ENCODE data around the gene RGS6.

Gene RGS6

GRCh38 chr14:72254937-72255472, 322.8 kb downstream of the RGS6 start:
- DNase-seq, result no peak

- DNase-seq, result no peak
Measured at GRCh38 chr14:72256055-72256454, 323.8 kb downstream of the RGS6 start.

GRCh38 chr14:72261068-72261467, 328.8 kb downstream of the RGS6 start:
- DNase-seq, result no peak

GRCh38 chr14:72262771-72263170, 330.5 kb downstream of the RGS6 start:
- no peak for DNase-seq

GRCh38 chr14:72264716-72265115, 332.5 kb downstream of the RGS6 start:
- DNase-seq, result no peak

- no peak for DNase-seq
Measured at GRCh38 chr14:72270147-72270727, 338.0 kb downstream of the RGS6 start.

- DNase-seq, result no peak
Measured at GRCh38 chr14:72270749-72271148, 338.5 kb downstream of the RGS6 start.

GRCh38 chr14:72275242-72275641, 343.0 kb downstream of the RGS6 start:
- DNase-seq, result no peak

- DNase-seq, result no peak
Measured at GRCh38 chr14:72278316-72278715, 346.1 kb downstream of the RGS6 start.

GRCh38 chr14:72284176-72284575, 351.9 kb downstream of the RGS6 start:
- DNase-seq, result no peak

- DNase-seq, result no peak
Measured at GRCh38 chr14:72290241-72290640, 358.0 kb downstream of the RGS6 start.

- DNase-seq, result no peak
Measured at GRCh38 chr14:72291908-72292688, 359.9 kb downstream of the RGS6 start.

- DNase-seq, result no peak
Measured at GRCh38 chr14:72292689-72293024, 360.4 kb downstream of the RGS6 start.

GRCh38 chr14:72301352-72301751, 369.1 kb downstream of the RGS6 start:
- no peak for DNase-seq

GRCh38 chr14:72303930-72304329, 371.7 kb downstream of the RGS6 start:
- no peak for DNase-seq

- no peak for DNase-seq
Measured at GRCh38 chr14:72305561-72305960, 373.3 kb downstream of the RGS6 start.

GRCh38 chr14:72308967-72309485, 376.8 kb downstream of the RGS6 start:
- no peak for DNase-seq

GRCh38 chr14:72311116-72311515, 378.9 kb downstream of the RGS6 start:
- DNase-seq, result no peak

GRCh38 chr14:72311516-72311915, 379.3 kb downstream of the RGS6 start:
- no peak for DNase-seq

- no peak for DNase-seq
Measured at GRCh38 chr14:72314808-72315435, 382.7 kb downstream of the RGS6 start.

GRCh38 chr14:72315714-72316113, 383.5 kb downstream of the RGS6 start:
- DNase-seq, result no peak

- no peak for DNase-seq
Measured at GRCh38 chr14:72318648-72319047, 386.4 kb downstream of the RGS6 start.

GRCh38 chr14:72332046-72332445, 399.8 kb downstream of the RGS6 start:
- no peak for DNase-seq

GRCh38 chr14:72332871-72333270, 400.6 kb downstream of the RGS6 start:
- no peak for DNase-seq

Measured in bone marrow (tissue), 2 donors.